Mucosa of stomach (tissue), 1 donor: Measurements from ENCODE around the gene TBCK.
"Not testable (repeated sequence)": the region's sequence is repeated elsewhere in the genome, so short reads cannot be mapped to it uniquely, and the experiment has no call there.

Source experiments
- H3K27me3 ChIP-seq: one replicate; pipeline ENCODE4 v1.7.0; 2013; ENCODE audit warnings: mild to moderate bottlenecking, low read length; ENCODE audit not compliant: control insufficient read depth, insufficient read depth
- H3K36me3 ChIP-seq: one replicate; pipeline ENCODE4 v1.7.0; 2013; ENCODE audit warnings: low read length; ENCODE audit not compliant: control insufficient read depth, insufficient read depth
- H3K4me1 ChIP-seq: one replicate; pipeline ENCODE4 v1.7.0; 2013; ENCODE audit warnings: mild to moderate bottlenecking, low read length; ENCODE audit not compliant: control insufficient read depth, insufficient read depth
- H3K4me3 ChIP-seq: one replicate; pipeline ENCODE4 v1.7.0; 2013; ENCODE audit warnings: low read length
- H3K9ac ChIP-seq: one replicate; pipeline ENCODE4 v1.7.0; 2013; ENCODE audit warnings: mild to moderate bottlenecking, low read length, moderate library complexity
- H3K9me3 ChIP-seq: one replicate; pipeline ENCODE4 v1.7.0; 2013; ENCODE audit warnings: mild to moderate bottlenecking, low read length, moderate library complexity; ENCODE audit not compliant: control insufficient read depth
- donor health status: Pancreatic carcinoma.

TBCK gene

DNA sequence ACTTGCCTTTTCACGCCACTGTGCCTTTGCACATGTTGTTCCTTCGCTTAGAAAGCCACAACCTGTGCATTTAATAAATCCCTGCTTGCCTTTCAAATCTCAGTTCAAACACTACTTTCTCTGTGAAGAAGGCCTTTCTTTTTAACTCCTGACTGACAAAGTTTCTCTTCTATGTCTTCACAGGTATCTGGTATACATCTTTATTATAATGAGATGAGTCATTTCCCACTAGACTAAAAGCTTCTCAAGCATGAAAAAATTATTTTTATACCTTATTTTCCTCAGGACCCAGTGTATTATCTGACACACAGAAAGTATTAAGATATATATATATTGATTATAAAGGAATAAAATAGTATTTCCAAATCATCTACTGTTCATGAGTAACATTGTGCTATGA is 189.9 kb downstream of the TBCK start:
- no peaks in the 10 kb centered on the region for H3K36me3 ChIP-seq
- H3K27me3 ChIP-seq: no peaks in the 10 kb centered on the region
- no peak overlapping the region for H3K4me3 ChIP-seq
- H3K9ac ChIP-seq: no peak overlapping the region
- H3K4me1 ChIP-seq: no peaks in the 10 kb centered on the region
- no peaks in the 10 kb centered on the region for H3K9me3 ChIP-seq

DNA sequence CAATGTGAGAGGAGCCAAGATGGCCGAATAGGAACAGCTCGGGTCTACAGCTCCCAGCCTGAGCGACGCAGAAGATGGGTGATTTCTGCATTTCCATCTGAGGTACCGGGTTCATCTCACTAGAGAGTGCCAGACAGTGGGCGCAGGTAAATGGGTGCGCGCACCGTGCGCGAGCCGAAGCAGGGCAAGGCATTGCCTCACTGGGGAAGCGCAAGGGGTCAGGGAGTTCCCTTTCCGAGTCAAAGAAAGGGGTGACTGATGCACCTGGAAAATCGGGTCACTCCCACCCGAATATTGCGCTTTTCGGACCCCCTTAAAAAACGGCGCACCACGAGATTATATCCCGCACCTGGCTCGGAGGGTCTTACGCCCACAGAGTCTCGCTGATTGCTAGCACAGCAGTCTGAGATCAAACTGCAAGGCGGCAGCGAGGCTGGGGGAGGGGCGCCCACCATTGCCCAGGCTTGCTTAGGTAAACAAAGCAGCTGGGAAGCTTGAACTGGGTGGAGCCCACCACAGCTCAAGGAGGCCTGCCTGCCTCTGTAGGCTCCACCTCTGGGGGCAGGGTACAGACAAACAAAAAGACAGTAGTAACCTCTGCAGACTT is 196.0 kb downstream of the TBCK start:
- H3K36me3 ChIP-seq, H3K9ac ChIP-seq, H3K27me3 ChIP-seq, H3K4me1 ChIP-seq, H3K9me3 ChIP-seq, H3K4me3 ChIP-seq: not testable (repeated sequence)

DNA sequence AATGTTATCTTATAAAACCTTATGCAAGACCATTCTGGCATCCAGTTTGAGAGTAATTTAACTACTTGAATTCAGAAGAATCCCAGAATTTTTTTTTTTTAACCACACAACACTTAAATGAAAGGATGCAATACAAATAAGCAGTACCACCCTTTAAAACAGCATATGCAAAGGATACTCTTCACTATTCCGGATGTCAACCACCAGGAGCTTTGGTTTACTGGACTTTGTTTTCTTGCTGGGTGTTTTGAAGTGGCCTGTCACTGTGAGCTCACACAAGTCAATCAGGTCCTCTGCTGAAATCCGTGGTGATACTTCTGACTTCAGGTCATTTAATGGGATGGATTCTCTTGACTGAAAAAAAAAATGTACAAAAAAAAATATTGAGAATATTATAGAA is 200.0 kb downstream of the TBCK start:
- Histone ChIP-seq H3K9me3 (peaks cover 8% of the 10 kb centered on the region), H3K4me3 (no peak overlapping the region), H3K4me1 (no peaks in the 10 kb centered on the region), H3K9ac (no peak overlapping the region), H3K36me3 (no peaks in the 10 kb centered on the region), H3K27me3 (no peaks in the 10 kb centered on the region)

DNA sequence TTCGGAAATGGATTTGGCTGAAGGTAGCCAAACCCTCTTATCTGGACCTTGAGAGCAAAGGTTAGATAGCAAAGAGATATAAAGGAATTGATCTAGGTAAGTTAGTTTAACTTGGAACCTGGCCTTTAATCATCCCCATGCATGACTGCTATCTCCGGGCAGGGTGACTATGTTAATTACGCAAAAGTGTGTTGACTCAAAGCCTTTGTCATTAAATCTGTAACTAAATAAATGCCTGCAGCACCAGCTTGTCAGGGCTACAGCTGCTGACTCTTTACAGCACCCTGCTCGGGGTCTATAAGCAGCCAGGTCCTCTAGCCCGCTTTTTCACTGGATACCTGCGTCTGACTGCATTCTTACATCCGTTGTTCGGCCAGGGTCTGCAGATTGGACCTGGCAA is 201.7 kb downstream of the TBCK start:
- H3K36me3 ChIP-seq: no peaks in the 10 kb centered on the region
- no peaks in the 10 kb centered on the region for H3K27me3 ChIP-seq

DNA sequence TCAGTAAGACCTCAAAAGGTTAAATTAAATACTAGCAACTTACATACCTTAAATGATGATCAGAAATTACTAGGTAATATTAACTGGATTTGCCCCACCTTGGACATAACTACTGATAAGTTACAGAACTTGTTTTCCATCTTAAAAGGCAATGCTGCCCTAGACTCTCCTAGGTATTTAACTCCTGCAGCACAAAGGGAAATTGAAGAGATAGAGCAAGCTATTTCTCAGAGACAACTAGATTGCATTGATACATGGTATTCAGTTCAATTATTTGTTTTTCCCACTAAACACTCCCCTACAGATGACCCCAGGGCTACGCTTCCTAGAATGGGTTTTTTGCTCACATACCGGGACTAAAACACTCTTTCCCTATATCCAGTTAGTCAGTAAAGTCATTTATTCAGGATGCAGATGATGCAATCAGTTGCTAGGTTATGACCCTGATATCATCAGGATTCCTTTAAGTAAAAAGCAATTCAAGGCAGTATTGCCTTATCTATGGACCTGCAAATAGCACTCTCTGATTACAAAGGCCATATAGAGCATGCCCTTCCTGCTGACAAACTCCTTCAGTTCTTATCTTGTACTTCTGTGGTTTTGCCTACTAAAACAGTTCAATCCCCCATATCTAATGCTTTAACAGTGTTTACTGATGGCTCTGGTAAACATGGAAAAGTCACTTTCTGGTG is 204.1 kb downstream of the TBCK start:
- not testable (repeated sequence) for H3K4me1 ChIP-seq, H3K36me3 ChIP-seq, H3K9ac ChIP-seq, H3K27me3 ChIP-seq, H3K4me3 ChIP-seq
- H3K9me3 ChIP-seq: peaks cover 10% of the 10 kb centered on the region

More for the DNA sequence above, 201.7 kb downstream of the TBCK start:
- Histone ChIP-seq H3K4me1 (no peaks in the 10 kb centered on the region), H3K4me3 (no peak overlapping the region), H3K9me3 (peaks cover 10% of the 10 kb centered on the region), H3K9ac (no peak overlapping the region)

DNA sequence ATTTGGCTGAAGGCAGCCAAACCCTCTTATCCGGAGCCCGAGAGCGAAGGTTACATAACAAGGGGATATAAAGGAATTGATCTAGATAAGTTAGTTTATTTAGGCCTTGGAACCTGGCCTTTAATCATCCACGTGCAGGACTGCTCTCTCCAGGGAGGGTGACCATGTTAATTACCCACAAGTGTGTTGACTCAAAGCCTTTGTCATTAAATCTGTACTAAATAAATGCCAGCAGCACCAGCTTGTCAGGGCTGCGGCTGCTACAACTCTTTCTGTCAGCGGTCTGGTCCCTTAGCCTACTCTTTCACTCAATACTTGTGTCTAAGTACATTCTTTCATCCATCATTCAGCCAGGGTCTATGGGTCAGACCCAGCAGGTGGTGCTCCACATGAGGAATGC is 206.1 kb downstream of the TBCK start:
- no peak overlapping the region for H3K4me3 ChIP-seq
- H3K9ac ChIP-seq: no peak overlapping the region
- H3K36me3 ChIP-seq: no peaks in the 10 kb centered on the region
- H3K9me3 ChIP-seq: peaks cover 10% of the 10 kb centered on the region
- no peaks in the 10 kb centered on the region for H3K4me1 ChIP-seq
- no peaks in the 10 kb centered on the region for H3K27me3 ChIP-seq

DNA sequence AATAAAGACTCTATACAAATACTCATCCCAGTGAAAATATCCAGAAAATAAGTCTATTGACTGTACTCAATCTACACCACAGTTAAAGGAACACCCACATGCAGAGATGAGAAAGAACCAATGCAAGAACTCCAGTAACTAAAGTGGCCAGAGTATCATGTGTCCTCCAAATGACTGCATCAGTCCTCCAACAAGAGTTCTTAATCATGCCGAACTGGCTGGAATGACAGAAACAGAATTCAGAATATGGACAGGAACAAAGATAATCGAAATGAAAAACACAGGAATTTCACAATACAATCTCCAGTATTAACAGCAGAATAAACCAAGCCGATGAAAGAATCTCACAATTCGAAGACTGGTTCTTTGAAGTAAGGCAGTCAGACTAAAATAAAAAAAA is 210.3 kb downstream of the TBCK start:
- Histone ChIP-seq H3K36me3 (no peaks in the 10 kb centered on the region), H3K9me3 (no peaks in the 10 kb centered on the region), H3K4me3 (no peak overlapping the region), H3K27me3 (no peaks in the 10 kb centered on the region), H3K9ac (no peak overlapping the region), H3K4me1 (no peaks in the 10 kb centered on the region)

DNA sequence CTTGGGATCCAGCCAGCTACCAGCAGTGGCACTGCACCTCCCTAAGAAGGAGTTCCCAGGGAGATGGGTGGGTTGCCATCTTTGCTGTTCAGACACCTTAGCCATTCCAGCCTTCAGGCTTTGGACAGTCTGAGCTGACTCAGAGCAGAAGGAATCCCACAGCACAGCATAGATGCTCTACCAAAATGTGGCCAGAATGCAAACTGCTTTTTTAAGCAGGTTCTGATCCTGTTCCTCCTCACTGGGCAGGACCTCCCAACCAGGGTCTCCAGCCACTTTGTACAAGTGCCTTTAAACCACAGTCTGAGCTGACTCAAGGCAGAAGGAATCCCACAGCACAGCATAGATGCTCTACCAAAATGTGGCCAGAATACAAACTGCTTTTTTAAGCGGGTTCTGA is 211.7 kb downstream of the TBCK start:
- Histone ChIP-seq H3K27me3 (no peaks in the 10 kb centered on the region), H3K4me3 (no peak overlapping the region), H3K9me3 (no peaks in the 10 kb centered on the region), H3K36me3 (no peaks in the 10 kb centered on the region), H3K9ac (no peak overlapping the region), H3K4me1 (no peaks in the 10 kb centered on the region)

DNA sequence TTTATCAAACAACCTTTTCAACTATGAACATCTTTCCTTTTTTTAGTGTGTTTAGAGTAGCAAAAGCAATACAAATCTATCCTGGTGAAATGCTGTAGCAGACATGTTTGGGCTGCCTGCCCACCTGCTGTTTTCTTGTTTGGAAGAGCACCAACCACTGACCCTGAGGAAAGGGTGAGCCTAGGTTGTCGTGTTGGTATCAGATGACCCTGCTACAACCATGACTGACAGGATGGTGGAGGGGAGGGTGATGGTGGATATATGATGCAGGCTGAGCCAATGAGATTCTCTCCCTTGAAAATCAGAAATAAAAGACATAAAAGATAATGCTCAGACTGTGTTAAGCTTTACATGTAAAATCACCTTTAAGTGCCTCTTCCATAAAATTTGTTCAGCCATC is 219.6 kb downstream of the TBCK start:
- Histone ChIP-seq H3K9ac (no peak overlapping the region), H3K4me1 (no peaks in the 10 kb centered on the region), H3K27me3 (no peaks in the 10 kb centered on the region), H3K4me3 (no peak overlapping the region), H3K9me3 (no peaks in the 10 kb centered on the region), H3K36me3 (no peaks in the 10 kb centered on the region)

DNA sequence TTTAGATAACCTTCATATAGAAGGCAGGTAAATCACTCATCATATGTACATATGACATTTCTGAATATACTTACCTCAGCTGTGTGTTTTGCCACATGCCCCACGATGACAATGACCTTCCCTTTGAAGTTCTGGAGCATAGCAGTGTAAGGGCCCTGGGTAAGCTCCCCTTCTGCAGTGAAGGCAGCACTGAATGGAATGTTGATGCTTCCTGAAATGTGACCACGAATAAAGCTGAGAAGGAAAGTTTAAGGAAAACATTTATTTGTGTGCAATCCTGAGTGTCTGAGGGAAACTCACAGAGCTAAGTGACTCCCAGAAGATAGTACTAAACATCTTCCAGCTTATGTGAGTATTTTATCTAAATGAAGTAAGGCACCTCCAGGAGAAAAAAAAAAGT is 220.6 kb downstream of the TBCK start:
- Histone ChIP-seq H3K9me3 (peaks cover 3% of the 10 kb centered on the region), H3K36me3 (no peaks in the 10 kb centered on the region), H3K4me3 (no peak overlapping the region), H3K4me1 (no peaks in the 10 kb centered on the region), H3K9ac (no peak overlapping the region), H3K27me3 (no peaks in the 10 kb centered on the region)

DNA sequence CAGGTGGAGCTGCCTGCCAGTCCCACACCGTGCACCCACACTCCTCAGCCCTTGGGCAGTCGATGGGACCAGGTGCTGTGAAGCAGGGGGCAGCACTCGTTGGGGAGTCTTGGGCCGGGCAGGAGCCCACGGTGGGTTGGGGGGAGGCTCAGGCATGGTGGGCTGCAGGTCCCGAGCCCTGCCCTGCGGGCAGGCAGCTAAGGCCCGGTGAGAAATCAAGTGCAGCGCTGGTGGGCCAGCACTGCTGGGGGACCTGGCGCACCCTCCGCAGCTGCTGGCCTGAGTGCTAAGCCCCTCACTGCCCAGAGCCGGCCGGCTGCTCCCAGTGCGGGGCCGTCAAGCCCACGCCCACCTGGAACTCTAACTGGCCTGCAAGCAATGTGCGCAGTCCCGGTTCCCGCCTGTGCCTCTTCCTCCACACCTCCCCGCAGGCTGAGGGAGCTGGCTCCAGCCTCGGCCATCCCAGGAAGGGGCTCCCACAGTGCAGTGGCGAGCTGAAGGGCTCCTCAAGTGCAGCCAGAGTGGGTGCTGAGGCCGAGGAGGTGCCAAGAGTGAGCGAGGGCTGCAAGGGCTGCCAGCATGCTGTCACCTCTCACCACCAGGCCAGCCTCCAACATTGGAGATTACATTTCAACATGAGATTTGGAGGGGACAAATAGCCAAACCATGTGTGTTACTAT is 223.5 kb downstream of the TBCK start:
- Histone ChIP-seq H3K36me3 (no peaks in the 10 kb centered on the region), H3K27me3 (no peaks in the 10 kb centered on the region), H3K4me3 (no peak overlapping the region), H3K9ac (no peak overlapping the region), H3K9me3 (peaks cover 3% of the 10 kb centered on the region), H3K4me1 (no peaks in the 10 kb centered on the region)

DNA sequence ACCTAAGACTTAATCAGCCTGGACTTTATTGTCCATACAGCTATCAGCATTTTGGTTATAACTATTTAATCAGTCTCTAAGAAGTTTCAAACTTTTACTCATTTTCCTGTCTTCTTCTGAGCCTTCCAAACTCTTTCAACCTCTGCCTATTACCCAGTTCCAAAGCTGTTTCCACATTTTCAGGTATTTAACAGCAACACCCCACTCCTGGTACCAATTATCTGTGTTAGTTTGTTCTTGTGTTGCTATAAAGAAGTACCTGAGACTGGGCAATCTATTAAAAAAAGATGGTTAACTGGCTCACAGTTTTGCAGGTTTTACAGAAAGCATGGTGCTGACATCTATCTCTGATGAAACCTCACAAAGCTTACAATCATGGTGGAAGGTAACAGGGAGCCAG is 225.2 kb downstream of the TBCK start:
- H3K4me1 ChIP-seq: no peaks in the 10 kb centered on the region
- no peak overlapping the region for H3K9ac ChIP-seq
- H3K36me3 ChIP-seq: no peaks in the 10 kb centered on the region
- no peaks in the 10 kb centered on the region for H3K27me3 ChIP-seq
- no peak overlapping the region for H3K4me3 ChIP-seq
- peaks cover 3% of the 10 kb centered on the region for H3K9me3 ChIP-seq
